Measurements from ENCODE around the gene MBD5. TPM values are rescaled to one million over a fixed set of nuclear protein-coding genes. Genes with fewer than 3 reads are reported as not detected.

Gene MBD5
- polyA plus RNA-seq, 1 of the 3 experiments (the other 2 are of a cell fraction), result 7.4 TPM

- Histone ChIP-seq H3F3A (replicated peaks; ENCODE audit: insufficient read depth) (no peaks in the 10 kb centered on the region), H3K4me2 (no peak overlapping the region), H3K4me1 (ENCODE audit: control insufficient read depth in 1 of 2, insufficient read depth in 2 of 2, low read depth in 1 of 2, low read length in 1 of 2) (no peaks in the 10 kb centered on the region), H3K27ac (ENCODE audit: low read depth in 2 of 2, low read length in 1 of 2) (no peak overlapping the region), H4K20me1 (ENCODE audit: insufficient read depth) (no peaks in the 10 kb centered on the region), H3K9me2 (no peaks in the 10 kb centered on the region), H3K4me3 (ENCODE audit: low read depth in 2 of 2, low read length in 1 of 2) (no peak overlapping the region), H3K27me3 (ENCODE audit: insufficient read depth) (no peaks in the 10 kb centered on the region), H3K79me2 (ENCODE audit: insufficient read depth) (no peaks in the 10 kb centered on the region), H2AFZ (ENCODE audit: low read depth) (no peak overlapping the region), H3K9ac (no peak overlapping the region), H3K9me3 (no peaks in the 10 kb centered on the region), H3K36me3 (replicated peaks in 1 of 2; ENCODE audit: control insufficient read depth in 1 of 2, insufficient read depth in 2 of 2, low read length in 1 of 2) (no peaks in the 10 kb centered on the region)
- ChIA-PET POLR2A (no interaction called here), CTCF (interaction anchor here (6.0 kb wide), 1 partner anchor 16 kb away, joined by 36 read pairs; no protein-coding TSS in a partner anchor)
- TF ChIP-seq IRF3 (IDR thresholded peaks at IDR 0.05; ENCODE audit: low read depth, low read length) (no peak), FOXJ3 (CRISPR knock-in tag; IDR thresholded peaks at IDR 0.05) (no peak), POLR2AphosphoS5 (IDR thresholded peaks at IDR 0.05; ENCODE audit: low read depth, low read length) (no peak), RXRA (IDR thresholded peaks at IDR 0.05; ENCODE audit: borderline replicate concordance, low read depth) (no peak), TEAD4 (IDR thresholded peaks at IDR 0.05; ENCODE audit: borderline replicate concordance, insufficient read depth) (no peak), NRF1 (IDR thresholded peaks at IDR 0.05; ENCODE audit: low read depth, low read length) (no peak), EP300 (IDR thresholded peaks at IDR 0.05; ENCODE audit: borderline replicate concordance in 1 of 2, low read depth in 1 of 2, low read length in 1 of 2) (no peak), YY1 (IDR thresholded peaks at IDR 0.05; ENCODE audit: low read depth) (no peak), MXI1 (IDR thresholded peaks at IDR 0.05; ENCODE audit: low read depth, low read length) (no peak), SMC3 (IDR thresholded peaks at IDR 0.05; ENCODE audit: low read depth, low read length) (no peak), ZBTB33 (IDR thresholded peaks at IDR 0.05; ENCODE audit: borderline replicate concordance, low read depth) (no peak), MAX (IDR thresholded peaks at IDR 0.05; ENCODE audit: low read depth) (no peak), USF2 (IDR thresholded peaks at IDR 0.05; ENCODE audit: borderline replicate concordance, low read depth, low read length) (no peak), FOSL2 (IDR thresholded peaks at IDR 0.05; ENCODE audit: borderline replicate concordance, low read depth) (no peak), GATA2 (CRISPR knock-in tag; IDR thresholded peaks at IDR 0.05) (no peak), TCF12 (IDR thresholded peaks at IDR 0.05) (no peak), RCOR1 (IDR thresholded peaks at IDR 0.05; ENCODE audit: low read length) (no peak), JUND (IDR thresholded peaks at IDR 0.05) (no peak)
- no peak for DNase-seq
- WGBS (ENCODE audit: low lambda C conversion rate), result 92% methylated on average over 1 of the region's 1 CpG
These were observed 503.6 kb downstream of the MBD5 start for GRCh38 chr2:148524519-148524919.

Measured in SK-N-SH (cell line).